GM10266 (cell line): Measurements from ENCODE around the gene ARID1B.
"Not testable (repeated sequence)": the region's sequence is repeated elsewhere in the genome, so short reads cannot be mapped to it uniquely, and the experiment has no call there.

Experiments
- DNase-seq: peaks from one replicate; pipeline ENCODE4 v3.0.0; 2012; ENCODE audit errors: extremely low spot score
- TF ChIP-seq, protein P1 (sequence below): IDR thresholded peaks from 2 replicates; pipeline ENCODE4 v1.5.1; 2012; ENCODE audit warnings: mild to moderate bottlenecking, low read depth; ENCODE audit not compliant: control insufficient read depth, insufficient read depth; ENCODE audit errors: missing control alignments

Gene ARID1B

DNA sequence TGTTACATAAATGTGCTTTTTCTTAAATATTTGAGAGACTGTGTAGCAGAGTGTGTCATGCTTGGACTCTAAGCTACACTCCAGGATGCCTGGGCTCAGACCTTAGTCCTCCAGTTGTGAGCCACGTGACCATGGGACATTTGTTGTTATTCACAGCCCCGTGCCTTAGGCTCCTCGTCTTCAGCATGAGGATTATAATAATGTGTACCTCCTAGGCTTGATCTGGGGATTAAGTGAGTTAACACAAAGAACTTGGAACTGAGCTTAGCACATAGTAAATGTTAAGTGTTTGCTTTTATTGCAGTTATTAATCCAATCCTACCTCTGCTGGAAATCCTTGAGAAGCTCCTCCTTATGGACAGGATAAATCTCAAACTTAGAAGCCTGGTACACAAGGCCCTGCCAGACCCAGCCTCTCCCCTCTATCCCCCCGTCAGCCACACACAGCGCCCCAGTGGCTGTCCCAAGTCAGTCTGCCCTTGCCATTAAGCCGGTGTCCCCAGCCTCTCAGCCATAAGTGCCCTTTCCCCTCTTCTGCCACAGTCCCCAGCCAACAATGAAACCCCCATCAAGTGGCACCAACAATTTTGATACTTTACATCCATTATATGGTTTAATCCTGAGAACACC, 368.6 kb downstream of the ARID1B start:
- no peak for DNase-seq
- TF ChIP-seq, protein P1, sequence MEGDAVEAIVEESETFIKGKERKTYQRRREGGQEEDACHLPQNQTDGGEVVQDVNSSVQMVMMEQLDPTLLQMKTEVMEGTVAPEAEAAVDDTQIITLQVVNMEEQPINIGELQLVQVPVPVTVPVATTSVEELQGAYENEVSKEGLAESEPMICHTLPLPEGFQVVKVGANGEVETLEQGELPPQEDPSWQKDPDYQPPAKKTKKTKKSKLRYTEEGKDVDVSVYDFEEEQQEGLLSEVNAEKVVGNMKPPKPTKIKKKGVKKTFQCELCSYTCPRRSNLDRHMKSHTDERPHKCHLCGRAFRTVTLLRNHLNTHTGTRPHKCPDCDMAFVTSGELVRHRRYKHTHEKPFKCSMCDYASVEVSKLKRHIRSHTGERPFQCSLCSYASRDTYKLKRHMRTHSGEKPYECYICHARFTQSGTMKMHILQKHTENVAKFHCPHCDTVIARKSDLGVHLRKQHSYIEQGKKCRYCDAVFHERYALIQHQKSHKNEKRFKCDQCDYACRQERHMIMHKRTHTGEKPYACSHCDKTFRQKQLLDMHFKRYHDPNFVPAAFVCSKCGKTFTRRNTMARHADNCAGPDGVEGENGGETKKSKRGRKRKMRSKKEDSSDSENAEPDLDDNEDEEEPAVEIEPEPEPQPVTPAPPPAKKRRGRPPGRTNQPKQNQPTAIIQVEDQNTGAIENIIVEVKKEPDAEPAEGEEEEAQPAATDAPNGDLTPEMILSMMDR: no peak

GRCh38 chr6:157147054-157148026, 370.2 kb downstream of the ARID1B start:
- not testable (repeated sequence) for DNase-seq

DNA sequence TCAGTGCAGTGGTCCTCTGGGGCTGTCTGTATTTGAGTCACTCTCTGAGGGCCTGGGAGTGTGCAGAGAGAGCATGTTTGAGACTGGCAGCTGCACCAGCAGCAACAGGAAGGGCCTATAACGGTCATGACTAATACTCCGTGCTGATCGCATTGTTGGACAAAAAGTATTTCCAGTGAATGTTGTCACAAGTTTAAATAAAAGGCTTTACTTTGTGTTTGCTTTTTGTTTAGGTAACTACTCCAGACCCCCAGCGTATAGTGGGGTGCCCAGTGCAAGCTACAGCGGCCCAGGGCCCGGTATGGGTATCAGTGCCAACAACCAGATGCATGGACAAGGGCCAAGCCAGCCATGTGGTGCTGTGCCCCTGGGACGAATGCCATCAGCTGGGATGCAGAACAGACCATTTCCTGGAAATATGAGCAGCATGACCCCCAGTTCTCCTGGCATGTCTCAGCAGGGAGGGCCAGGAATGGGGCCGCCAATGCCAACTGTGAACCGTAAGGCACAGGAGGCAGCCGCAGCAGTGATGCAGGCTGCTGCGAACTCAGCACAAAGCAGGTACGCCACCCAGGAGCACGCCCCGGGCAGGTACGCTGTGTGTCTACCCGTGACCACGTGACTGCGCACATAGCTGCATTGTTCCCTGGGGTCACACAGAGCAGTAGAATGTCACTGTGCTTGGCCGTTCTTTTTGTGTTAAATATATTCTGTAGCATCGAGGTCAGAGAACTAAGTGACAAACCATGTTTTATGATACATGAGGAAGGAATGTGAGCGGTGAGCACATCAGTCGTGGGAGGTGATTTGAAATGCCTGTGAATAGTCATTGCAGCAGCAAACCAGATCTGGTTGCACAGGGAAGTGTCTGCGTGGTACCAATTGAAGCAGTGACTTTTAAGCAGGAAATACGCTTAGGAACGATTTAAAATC, 371.5 kb downstream of the ARID1B start:
- no peak for DNase-seq
- TF ChIP-seq, protein P1: no peak

- TF ChIP-seq, protein P1: no peak
- no peak for DNase-seq
Observed at GRCh38 chr6:157150076-157150475, 372.9 kb downstream of the ARID1B start.

DNA sequence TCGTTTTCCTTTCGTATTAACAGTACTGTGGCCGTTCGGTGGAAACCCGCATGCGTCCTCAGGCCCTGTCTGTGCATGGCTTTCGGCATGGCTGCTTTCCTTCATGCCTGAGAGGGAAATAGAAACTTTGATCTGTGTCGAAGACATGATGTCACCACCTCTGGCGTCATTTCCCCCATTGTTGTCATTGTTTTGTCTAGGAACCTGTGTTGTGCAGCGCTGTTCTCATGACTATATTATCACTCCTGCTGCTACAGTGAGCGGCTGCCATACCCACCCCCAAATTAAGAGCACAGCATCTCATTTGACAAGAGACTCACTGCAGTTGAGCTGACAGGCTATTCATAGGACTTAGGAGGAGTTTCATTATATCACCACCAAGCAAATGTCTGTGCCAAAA, 373.9 kb downstream of the ARID1B start:
- no peak for DNase-seq
- TF ChIP-seq, protein P1: no peak

- no peak for DNase-seq
- TF ChIP-seq, protein P1: no peak
Observed at GRCh38 chr6:157151989-157152388, 374.8 kb downstream of the ARID1B start.

DNA sequence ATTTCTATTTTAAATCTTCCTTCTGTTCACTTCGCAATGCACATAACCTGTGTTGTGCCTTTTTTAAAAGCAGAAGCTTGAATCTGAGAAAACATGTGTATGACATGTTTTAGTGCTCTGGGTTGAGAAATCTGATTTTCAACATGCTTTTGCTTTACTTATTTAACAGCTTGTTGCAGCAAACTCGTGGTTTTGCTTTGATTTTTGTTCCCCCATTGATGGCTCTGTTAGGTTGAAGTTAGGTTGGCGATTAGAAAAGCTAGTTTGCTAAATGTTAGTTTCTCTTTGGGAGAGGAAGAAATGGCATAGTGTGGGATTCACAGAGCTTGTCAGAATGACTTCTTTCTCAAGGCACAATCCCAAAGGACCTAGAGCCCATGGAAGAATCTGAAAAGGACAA, 375.4 kb downstream of the ARID1B start:
- TF ChIP-seq, protein P1: no peak
- no peak for DNase-seq
